HL-60 (cell line): ENCODE measurements around the gene SPSB4.

Source experiments
- DNase-seq, 2 experiments: peaks; one replicate each; pipeline ENCODE4 v3.0.0-alpha.2; 2010 to 2020; ENCODE audit warnings: low read depth in 1 of 2, low spot score in 1 of 2
- H3K27ac ChIP-seq: fragments of 250-450 bp; sonication (Bioruptor Pico); replicated peaks from 2 replicates; pipeline ENCODE4 v1.5.1; 2020; ENCODE audit warnings: mild to moderate bottlenecking, moderate library complexity
- H3K27me3 ChIP-seq: fragments of 250-450 bp; sonication (Bioruptor Pico); 2 replicates; pipeline ENCODE4 v1.5.1; 2021; ENCODE audit warnings: mild to moderate bottlenecking, moderate library complexity; ENCODE audit not compliant: insufficient read depth, poor library complexity, severe bottlenecking
- H3K4me3 ChIP-seq: replicated peaks from 2 replicates; pipeline ENCODE4 v1.5.1; 2011; ENCODE audit warnings: mild to moderate bottlenecking, control low read depth, low read length; ENCODE audit not compliant: insufficient read depth
- CTCF ChIP-seq: IDR thresholded peaks from one replicate; pipeline ENCODE4 v1.5.1; 2011; ENCODE audit warnings: low read length, control low read depth, inconsistent platforms; ENCODE audit not compliant: insufficient read depth
- GABPA ChIP-seq: IDR thresholded peaks from 2 replicates; pipeline ENCODE4 v1.6.1; 2012; ENCODE audit warnings: low read depth
- POLR2AphosphoS5 ChIP-seq: IDR thresholded peaks from 2 replicates; pipeline ENCODE4 v1.6.1; 2012; ENCODE audit warnings: low read depth
- SPI1 ChIP-seq: IDR thresholded peaks from 2 replicates; pipeline ENCODE4 v1.6.1; 2012; ENCODE audit warnings: low read depth, mild to moderate bottlenecking, borderline replicate concordance
- TF ChIP-seq, protein P1 (sequence below): IDR thresholded peaks from 2 replicates; pipeline ENCODE4 v1.6.1; 2012; ENCODE audit warnings: low read depth; ENCODE audit not compliant: insufficient replicate concordance

The SPSB4 gene

GRCh38 chr3:141129541-141130011 lies 78.4 kb downstream of the SPSB4 start:
- no peak for TF ChIP-seq CTCF
- Histone ChIP-seq H3K27ac (no peak overlapping the region), H3K4me3 (no peak overlapping the region), H3K27me3 (peaks cover 5% of the 10 kb centered on the region)
- DNase-seq: no peak

DNA sequence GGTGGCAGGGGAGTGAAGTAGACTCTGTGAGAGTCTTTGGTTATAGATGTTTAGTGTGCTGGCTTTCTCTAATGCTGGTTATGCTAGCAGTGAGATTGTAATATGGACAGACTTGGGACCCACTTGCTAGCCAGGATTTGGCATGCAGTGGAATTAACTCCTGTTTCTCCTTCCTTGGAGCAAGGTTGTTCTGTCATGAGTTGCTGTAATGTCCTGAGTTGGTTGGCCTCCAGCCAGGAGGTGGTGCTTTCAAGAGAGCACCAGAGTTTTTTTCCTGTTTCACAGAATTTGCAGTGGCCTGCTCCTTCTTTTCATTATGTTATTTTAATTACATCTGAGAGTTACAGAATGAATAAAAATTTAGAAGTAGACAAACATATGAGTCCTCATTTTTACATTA lies 92.4 kb downstream of the SPSB4 start:
- Histone ChIP-seq H3K27me3 (no peaks in the 10 kb centered on the region), H3K4me3 (no peak overlapping the region), H3K27ac (no peak overlapping the region)
- no peak for DNase-seq
- TF ChIP-seq, protein P1, sequence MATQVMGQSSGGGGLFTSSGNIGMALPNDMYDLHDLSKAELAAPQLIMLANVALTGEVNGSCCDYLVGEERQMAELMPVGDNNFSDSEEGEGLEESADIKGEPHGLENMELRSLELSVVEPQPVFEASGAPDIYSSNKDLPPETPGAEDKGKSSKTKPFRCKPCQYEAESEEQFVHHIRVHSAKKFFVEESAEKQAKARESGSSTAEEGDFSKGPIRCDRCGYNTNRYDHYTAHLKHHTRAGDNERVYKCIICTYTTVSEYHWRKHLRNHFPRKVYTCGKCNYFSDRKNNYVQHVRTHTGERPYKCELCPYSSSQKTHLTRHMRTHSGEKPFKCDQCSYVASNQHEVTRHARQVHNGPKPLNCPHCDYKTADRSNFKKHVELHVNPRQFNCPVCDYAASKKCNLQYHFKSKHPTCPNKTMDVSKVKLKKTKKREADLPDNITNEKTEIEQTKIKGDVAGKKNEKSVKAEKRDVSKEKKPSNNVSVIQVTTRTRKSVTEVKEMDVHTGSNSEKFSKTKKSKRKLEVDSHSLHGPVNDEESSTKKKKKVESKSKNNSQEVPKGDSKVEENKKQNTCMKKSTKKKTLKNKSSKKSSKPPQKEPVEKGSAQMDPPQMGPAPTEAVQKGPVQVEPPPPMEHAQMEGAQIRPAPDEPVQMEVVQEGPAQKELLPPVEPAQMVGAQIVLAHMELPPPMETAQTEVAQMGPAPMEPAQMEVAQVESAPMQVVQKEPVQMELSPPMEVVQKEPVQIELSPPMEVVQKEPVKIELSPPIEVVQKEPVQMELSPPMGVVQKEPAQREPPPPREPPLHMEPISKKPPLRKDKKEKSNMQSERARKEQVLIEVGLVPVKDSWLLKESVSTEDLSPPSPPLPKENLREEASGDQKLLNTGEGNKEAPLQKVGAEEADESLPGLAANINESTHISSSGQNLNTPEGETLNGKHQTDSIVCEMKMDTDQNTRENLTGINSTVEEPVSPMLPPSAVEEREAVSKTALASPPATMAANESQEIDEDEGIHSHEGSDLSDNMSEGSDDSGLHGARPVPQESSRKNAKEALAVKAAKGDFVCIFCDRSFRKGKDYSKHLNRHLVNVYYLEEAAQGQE: no peak
- TF ChIP-seq POLR2AphosphoS5 (no peak), GABPA (no peak), CTCF (no peak), SPI1 (no peak)

DNA sequence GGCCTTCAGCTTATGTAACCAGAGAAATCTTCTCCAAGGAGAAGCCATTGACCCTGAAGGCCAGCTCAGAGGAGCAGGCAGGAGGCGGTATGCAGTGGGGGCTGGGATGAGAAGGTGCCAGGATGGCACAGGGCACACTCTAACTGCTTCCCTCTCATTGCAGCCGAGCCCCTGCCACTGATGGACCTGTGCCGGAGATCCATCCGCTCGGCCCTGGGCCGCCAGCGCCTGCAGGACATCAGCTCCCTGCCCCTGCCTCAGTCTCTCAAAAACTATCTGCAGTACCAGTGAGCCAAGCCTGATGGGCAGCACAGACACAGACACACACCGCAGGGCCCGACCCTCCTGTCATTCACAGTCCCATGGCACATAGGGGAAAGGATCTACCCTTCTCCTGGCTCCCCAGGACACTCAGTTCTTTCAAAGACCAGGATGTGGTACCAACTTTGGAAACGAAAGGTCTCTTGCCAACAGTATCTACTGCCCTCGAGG lies 95.9 kb downstream of the SPSB4 start:
- no peak overlapping the region for H3K4me3 ChIP-seq

More for the DNA sequence above, 95.9 kb downstream of the SPSB4 start:
- DNase-seq: no peak
- TF ChIP-seq SPI1 (no peak), GABPA (no peak), CTCF (no peak), POLR2AphosphoS5 (no peak)
- TF ChIP-seq, protein P1: no peak
- no peak overlapping the region for H3K27ac ChIP-seq
- H3K27me3 ChIP-seq: no peaks in the 10 kb centered on the region
